CD4-positive, alpha-beta T cell treated with Interleukin-6 for 4 hours (primary cell): Measurements from ENCODE around the gene RNF32.
"Not testable (repeated sequence)": the region's sequence is repeated elsewhere in the genome, so short reads cannot be mapped to it uniquely, and the experiment has no call there.

Experiments used
- DNase-seq: peaks from one replicate; pipeline ENCODE4 v3.0.0-alpha.2; 2020; ENCODE audit warnings: mixed read lengths

The RNF32 gene

GRCh38 chr7:156642306-156643045, 1.9 kb downstream of the RNF32 start:
- no peak for DNase-seq

- DNase-seq: not testable (repeated sequence)
These were observed 6.8 kb downstream of the RNF32 start for GRCh38 chr7:156647330-156647729.

GRCh38 chr7:156650042-156650441, 9.5 kb downstream of the RNF32 start:
- DNase-seq: no peak

- DNase-seq: no peak
These were observed 10.9 kb downstream of the RNF32 start for GRCh38 chr7:156651474-156651873.

- no peak for DNase-seq
These were observed 12.5 kb downstream of the RNF32 start for GRCh38 chr7:156652886-156653568.

- DNase-seq: no peak
These were observed 14.1 kb downstream of the RNF32 start for GRCh38 chr7:156654511-156655234.

- no peak for DNase-seq
These were observed 14.7 kb downstream of the RNF32 start for GRCh38 chr7:156655251-156655650.

- no peak for DNase-seq
These were observed 15.4 kb downstream of the RNF32 start for GRCh38 chr7:156655983-156656382.

GRCh38 chr7:156656598-156656997, 16.0 kb downstream of the RNF32 start:
- DNase-seq: no peak

GRCh38 chr7:156657681-156658080, 17.1 kb downstream of the RNF32 start:
- no peak for DNase-seq

- no peak for DNase-seq
These were observed 18.6 kb downstream of the RNF32 start for GRCh38 chr7:156659203-156659602.

- no peak for DNase-seq
These were observed 19.4 kb downstream of the RNF32 start for GRCh38 chr7:156659961-156660360.

- no peak for DNase-seq
These were observed 21.1 kb downstream of the RNF32 start for GRCh38 chr7:156661637-156662036.

GRCh38 chr7:156662277-156662676, 21.7 kb downstream of the RNF32 start:
- no peak for DNase-seq

GRCh38 chr7:156665101-156665500, 24.5 kb downstream of the RNF32 start:
- DNase-seq: no peak

GRCh38 chr7:156666368-156667109, 26.0 kb downstream of the RNF32 start:
- no peak for DNase-seq

GRCh38 chr7:156667110-156667426, 26.5 kb downstream of the RNF32 start:
- DNase-seq: no peak

- DNase-seq: no peak
These were observed 27.7 kb downstream of the RNF32 start for GRCh38 chr7:156668130-156668741.

GRCh38 chr7:156669035-156669828, 28.7 kb downstream of the RNF32 start:
- no peak for DNase-seq

GRCh38 chr7:156673454-156673853, 32.9 kb downstream of the RNF32 start:
- no peak for DNase-seq

- DNase-seq: no peak
These were observed 33.3 kb downstream of the RNF32 start for GRCh38 chr7:156673902-156674301.

- no peak for DNase-seq
These were observed 35.1 kb downstream of the RNF32 start for GRCh38 chr7:156675721-156676120.
